AG04450 (cell line): ENCODE measurements around the gene EVX1. TPM values are rescaled to one million over a fixed set of nuclear protein-coding genes. Genes with fewer than 3 reads are reported as not detected.

Source experiments
- CTCF ChIA-PET: fragments of 300-600, 350-600 bp; formaldehyde crosslinking; extraction: SDS; loops from one replicate; lab custom pipeline; 2022; ENCODE audit warnings: antibody characterized with exemption, inconsistent platforms; lab: Charles Lee
- POLR2A ChIA-PET: fragments of 350-600 bp; formaldehyde crosslinking; extraction: SDS; loops from one replicate; lab custom pipeline; 2021; ENCODE audit warnings: antibody characterized with exemption, inconsistent platforms; lab: Yijun Ruan, JAX
- DNase-seq: peaks from one replicate; pipeline ENCODE4 v3.0.0-alpha.2; 2011; ENCODE audit warnings: low read depth, low spot score
- H3K27ac ChIP-seq: one replicate; pipeline ENCODE4 v1.5.1; 2012; ENCODE audit warnings: low read depth, low read length, control low read depth
- H3K27me3 ChIP-seq: one replicate; pipeline ENCODE4 v1.6.0; 2012; ENCODE audit warnings: low read length; ENCODE audit not compliant: control insufficient read depth, insufficient read depth
- H3K4me3 ChIP-seq: 2 replicates; pipeline ENCODE4 v1.5.1; 2011; ENCODE audit warnings: mild to moderate bottlenecking, low read depth, low read length, control low read depth
- H3K9me3 ChIP-seq: 2 replicates; pipeline ENCODE4 v1.5.1; 2012; ENCODE audit warnings: low read length; ENCODE audit not compliant: control insufficient read depth, insufficient read depth
- CTCF ChIP-seq: IDR thresholded peaks from 2 replicates; pipeline ENCODE4 v1.5.1; 2011; ENCODE audit warnings: low read depth, low read length, control low read depth, inconsistent platforms
- polyA plus RNA-seq: library from polyadenylated mRNA; depleted of rRNA; stranded (reverse); fragments of >200 nt; gene quantifications from 2 replicates; pipeline ENCODE4 v1.2.3, GENCODE V29; 2011; rRNA removed

The EVX1 gene
- polyA plus RNA-seq, 1 experiment = not detected

- Histone ChIP-seq H3K27ac (no peak overlapping the region), H3K4me3 (no peak overlapping the region), H3K9me3 (no peaks in the 10 kb centered on the region), H3K27me3 (peaks cover 5% of the 10 kb centered on the region)
- ChIA-PET CTCF (no interaction called here), POLR2A (no interaction called here)
- DNase-seq = no peak
- TF ChIP-seq CTCF = no peak
Measured at GRCh38 chr7:27297356-27297755, 54.8 kb downstream of the EVX1 start.

Other genes starting within 250 kb of the EVX1 start
- gene HOXA1, start 146.8 kb upstream of the EVX1 start, polyA plus RNA-seq = 2.6 and 2.9 TPM in 2 replicates
- 3.1 and 4.1 TPM in 2 replicates for gene HOXA2, start 140.1 kb upstream of the EVX1 start, polyA plus RNA-seq
- gene HOXA4, start 112.0 kb upstream of the EVX1 start, polyA plus RNA-seq = 5.4 and 5.8 TPM in 2 replicates
- gene HOXA5, start 99.1 kb upstream of the EVX1 start, polyA plus RNA-seq = 48.3 and 51.0 TPM in 2 replicates
- 1.2 and 1.3 TPM in 2 replicates for gene HOXA6, start 95.0 kb upstream of the EVX1 start, polyA plus RNA-seq
- gene HOXA3, start 90.2 kb upstream of the EVX1 start, polyA plus RNA-seq = 1.6 and 1.9 TPM in 2 replicates
- 5.1 and 5.3 TPM in 2 replicates for gene HOXA7, start 86.1 kb upstream of the EVX1 start, polyA plus RNA-seq
- gene HOXA9, start 77.3 kb upstream of the EVX1 start, polyA plus RNA-seq = 0.78 and 1.5 TPM in 2 replicates
- 0.36 and 0.47 TPM in 2 replicates for gene HOXA10, start 68.5 kb upstream of the EVX1 start, polyA plus RNA-seq
- 0.04 and 0.14 TPM in 2 replicates for gene HOXA11, start 57.6 kb upstream of the EVX1 start, polyA plus RNA-seq
- not detected in 2 replicates for gene HOXA13, start 42.7 kb upstream of the EVX1 start, polyA plus RNA-seq